Panc1 (cell line): Measurements from ENCODE around the gene ATP5F1D. TPM values are rescaled to one million over a fixed set of nuclear protein-coding genes. Genes with fewer than 3 reads are reported as not detected.

Source experiments
- ATAC-seq: fragments of 200-7000 bp; cut with Tn5 transposase; 2 replicates; pipeline ENCODE4 v1.9.1; 2020; ENCODE audit warnings: mild to moderate bottlenecking, moderate library complexity
- BruUV-seq: library from RNA; stranded (reverse); fragments of 400-500 nt; replicated peaks from 2 replicates; lab custom pipeline; 2021; lab: Mats Ljungman, UMichigan
- CTCF ChIA-PET: fragments of 300-600 bp; sonication (Branson Sonifier 250); formaldehyde crosslinking; loops from one replicate; lab custom pipeline; 2022; ENCODE audit warnings: antibody characterized with exemption; lab: Charles Lee
- POLR2A ChIA-PET: fragments of 300-600 bp; sonication (Branson Sonifier 250); formaldehyde crosslinking; loops from one replicate; lab custom pipeline; 2022; ENCODE audit warnings: antibody characterized with exemption; lab: Charles Lee
- DNase-seq: peaks from one replicate; pipeline ENCODE4 v3.0.0-alpha.2; 2010; ENCODE audit warnings: low read depth, low spot score
- H3K27ac ChIP-seq: 2 replicates; pipeline ENCODE4 v1.5.1; 2011; ENCODE audit warnings: mild to moderate bottlenecking, low read length, inconsistent platforms
- H3K27me3 ChIP-seq: fragments of 200-500 bp; sonication (Bioruptor generic); 2 replicates; pipeline ENCODE4 v1.6.0; 2014; ENCODE audit warnings: low read length, inconsistent platforms; ENCODE audit not compliant: control insufficient read depth, insufficient read depth
- H3K36me3 ChIP-seq: fragments of 200-500 bp; sonication (Bioruptor generic); 2 replicates; pipeline ENCODE4 v1.5.1; 2014; ENCODE audit warnings: inconsistent platforms, mild to moderate bottlenecking, low read length, moderate library complexity; ENCODE audit not compliant: control insufficient read depth, insufficient read depth
- H3K4me1 ChIP-seq: 2 replicates; pipeline ENCODE4 v1.5.1; 2011; ENCODE audit warnings: inconsistent platforms, mild to moderate bottlenecking, low read length, moderate library complexity; ENCODE audit not compliant: control insufficient read depth, insufficient read depth
- H3K4me3 ChIP-seq, 2 experiments: 2 replicates each; pipeline ENCODE4 v1.5.1; 2011 to 2012; ENCODE audit warnings: low read depth in 2 of 2, low read length in 2 of 2, mild to moderate bottlenecking in 2 of 2, inconsistent platforms in 1 of 2, moderate library complexity in 1 of 2
- H3K9me3 ChIP-seq: fragments of 200-500 bp; sonication (Bioruptor generic); 2 replicates; pipeline ENCODE4 v1.5.1; 2014; ENCODE audit warnings: low read depth, mild to moderate bottlenecking, inconsistent platforms, low read length, moderate library complexity; ENCODE audit not compliant: control insufficient read depth, insufficient read depth
- POLR2AphosphoS5 ChIP-seq: IDR thresholded peaks from 2 replicates; pipeline ENCODE4 v1.6.1; 2012; ENCODE audit warnings: mild to moderate bottlenecking, low read depth, low read length, moderate library complexity
- SIN3A ChIP-seq: IDR thresholded peaks from 2 replicates; pipeline ENCODE4 v1.6.1; 2012; ENCODE audit warnings: low read depth, mild to moderate bottlenecking, low read length, moderate library complexity, borderline replicate concordance; ENCODE audit not compliant: insufficient read depth
- TCF7L2 ChIP-seq: IDR thresholded peaks from 2 replicates; pipeline ENCODE4 v1.6.1; 2011; ENCODE audit warnings: mild to moderate bottlenecking, low read depth, low read length, inconsistent platforms
- in situ Hi-C: cut with HindIII; loops from 2 replicates; pipeline ENCODE4 v1.10.0; 2016; ENCODE audit warnings: low sequenced_read_pairs, low pct_unique_long_range_greater_than_20kb
- intact Hi-C: fragments of 100-400 bp; cut with micrococcal nuclease; formaldehyde crosslinking; loops from one replicate; pipeline ENCODE4 v1.10.0; 2022; ENCODE audit not compliant: unreplicated experiment
- total RNA-seq: library from RNA; stranded (reverse); gene quantifications from one replicate; pipeline ENCODE4 v1.2.1, GENCODE V29; 2021; ENCODE audit not compliant: unreplicated experiment
- TF ChIP-seq, protein P1 (sequence below): fragments of 450-650 bp; IDR thresholded peaks from 2 replicates; pipeline ENCODE4 v1.5.1; 2017; ENCODE audit warnings: mild to moderate bottlenecking
- TF ChIP-seq, protein P2 (sequence below), 2 experiments: IDR thresholded peaks; 2 replicates each; pipeline ENCODE4 v1.6.1; 2011 to 2012; ENCODE audit warnings: low read depth in 2 of 2, control low read depth in 1 of 2, low read length in 1 of 2, mild to moderate bottlenecking in 1 of 2, moderate library complexity in 1 of 2; ENCODE audit not compliant: insufficient read depth in 1 of 2

The ATP5F1D gene
- total RNA-seq, 1 experiment from 2014 or later: 218 TPM

DNA sequence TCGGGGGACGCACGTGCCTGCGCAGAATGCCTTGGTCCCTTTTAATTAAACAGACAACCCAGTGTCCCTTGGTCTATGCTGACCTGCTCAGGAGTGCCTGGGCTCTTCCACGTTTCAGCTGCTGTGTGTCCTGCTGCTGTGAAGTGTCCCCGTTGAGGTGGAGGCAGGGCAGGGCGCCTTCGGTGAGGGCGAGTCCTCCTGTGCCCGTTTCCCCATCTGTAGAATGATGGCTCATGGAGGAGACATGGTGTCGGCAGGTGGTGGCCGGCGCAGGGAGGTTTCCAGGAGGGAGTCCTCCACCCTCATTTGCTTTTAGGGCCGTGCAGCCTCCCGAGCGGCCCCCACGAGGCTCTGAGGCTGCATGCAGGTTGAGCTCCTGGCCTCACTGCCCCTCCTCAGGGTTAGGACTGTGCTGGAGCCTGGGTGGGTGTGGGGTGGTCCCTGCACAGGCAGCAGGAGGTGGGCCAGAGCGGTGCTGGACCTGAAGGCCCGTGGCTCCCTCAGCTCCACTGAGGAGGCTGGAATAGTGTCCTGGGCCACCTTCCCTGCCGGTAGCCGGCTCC lies 27.2 kb upstream of the ATP5F1D start:
- ATAC-seq (peak; percentile 14), DNase-seq (no peak)
- in situ Hi-C loops: no loop called here
- ChIA-PET CTCF (no interaction called here), POLR2A (interaction anchor here (0.6 kb wide), 1 partner anchor 272 kb away, joined by 8 read pairs; no protein-coding TSS in a partner anchor)
- no TSS peak for BruUV-seq
- H3K9me3 ChIP-seq: no peaks in the 10 kb centered on the region
- peaks cover 59% of the 10 kb centered on the region for H3K4me1 ChIP-seq
- H3K4me3 ChIP-seq: peak overlapping the region in 1 of 2 experiments; percentile 26; a peak in 2 of 4 replicates
- H3K36me3 ChIP-seq: no peaks in the 10 kb centered on the region; the same call in 1 of the 2 replicates
- peak overlapping the region; percentile 88 for H3K27ac ChIP-seq
- intact Hi-C loops: no loop called here
- TF ChIP-seq, protein P1, sequence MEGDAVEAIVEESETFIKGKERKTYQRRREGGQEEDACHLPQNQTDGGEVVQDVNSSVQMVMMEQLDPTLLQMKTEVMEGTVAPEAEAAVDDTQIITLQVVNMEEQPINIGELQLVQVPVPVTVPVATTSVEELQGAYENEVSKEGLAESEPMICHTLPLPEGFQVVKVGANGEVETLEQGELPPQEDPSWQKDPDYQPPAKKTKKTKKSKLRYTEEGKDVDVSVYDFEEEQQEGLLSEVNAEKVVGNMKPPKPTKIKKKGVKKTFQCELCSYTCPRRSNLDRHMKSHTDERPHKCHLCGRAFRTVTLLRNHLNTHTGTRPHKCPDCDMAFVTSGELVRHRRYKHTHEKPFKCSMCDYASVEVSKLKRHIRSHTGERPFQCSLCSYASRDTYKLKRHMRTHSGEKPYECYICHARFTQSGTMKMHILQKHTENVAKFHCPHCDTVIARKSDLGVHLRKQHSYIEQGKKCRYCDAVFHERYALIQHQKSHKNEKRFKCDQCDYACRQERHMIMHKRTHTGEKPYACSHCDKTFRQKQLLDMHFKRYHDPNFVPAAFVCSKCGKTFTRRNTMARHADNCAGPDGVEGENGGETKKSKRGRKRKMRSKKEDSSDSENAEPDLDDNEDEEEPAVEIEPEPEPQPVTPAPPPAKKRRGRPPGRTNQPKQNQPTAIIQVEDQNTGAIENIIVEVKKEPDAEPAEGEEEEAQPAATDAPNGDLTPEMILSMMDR: no peak
- TF ChIP-seq SIN3A (no peak), POLR2AphosphoS5 (no peak), TCF7L2 (no peak)
- TF ChIP-seq, protein P2, sequence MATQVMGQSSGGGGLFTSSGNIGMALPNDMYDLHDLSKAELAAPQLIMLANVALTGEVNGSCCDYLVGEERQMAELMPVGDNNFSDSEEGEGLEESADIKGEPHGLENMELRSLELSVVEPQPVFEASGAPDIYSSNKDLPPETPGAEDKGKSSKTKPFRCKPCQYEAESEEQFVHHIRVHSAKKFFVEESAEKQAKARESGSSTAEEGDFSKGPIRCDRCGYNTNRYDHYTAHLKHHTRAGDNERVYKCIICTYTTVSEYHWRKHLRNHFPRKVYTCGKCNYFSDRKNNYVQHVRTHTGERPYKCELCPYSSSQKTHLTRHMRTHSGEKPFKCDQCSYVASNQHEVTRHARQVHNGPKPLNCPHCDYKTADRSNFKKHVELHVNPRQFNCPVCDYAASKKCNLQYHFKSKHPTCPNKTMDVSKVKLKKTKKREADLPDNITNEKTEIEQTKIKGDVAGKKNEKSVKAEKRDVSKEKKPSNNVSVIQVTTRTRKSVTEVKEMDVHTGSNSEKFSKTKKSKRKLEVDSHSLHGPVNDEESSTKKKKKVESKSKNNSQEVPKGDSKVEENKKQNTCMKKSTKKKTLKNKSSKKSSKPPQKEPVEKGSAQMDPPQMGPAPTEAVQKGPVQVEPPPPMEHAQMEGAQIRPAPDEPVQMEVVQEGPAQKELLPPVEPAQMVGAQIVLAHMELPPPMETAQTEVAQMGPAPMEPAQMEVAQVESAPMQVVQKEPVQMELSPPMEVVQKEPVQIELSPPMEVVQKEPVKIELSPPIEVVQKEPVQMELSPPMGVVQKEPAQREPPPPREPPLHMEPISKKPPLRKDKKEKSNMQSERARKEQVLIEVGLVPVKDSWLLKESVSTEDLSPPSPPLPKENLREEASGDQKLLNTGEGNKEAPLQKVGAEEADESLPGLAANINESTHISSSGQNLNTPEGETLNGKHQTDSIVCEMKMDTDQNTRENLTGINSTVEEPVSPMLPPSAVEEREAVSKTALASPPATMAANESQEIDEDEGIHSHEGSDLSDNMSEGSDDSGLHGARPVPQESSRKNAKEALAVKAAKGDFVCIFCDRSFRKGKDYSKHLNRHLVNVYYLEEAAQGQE (IDR thresholded peaks at IDR 0.05; ENCODE audit: insufficient read depth in 1 of 2, low read depth in 2 of 2, low read length in 1 of 2): no peak
- no peaks in the 10 kb centered on the region for H3K27me3 ChIP-seq

DNA sequence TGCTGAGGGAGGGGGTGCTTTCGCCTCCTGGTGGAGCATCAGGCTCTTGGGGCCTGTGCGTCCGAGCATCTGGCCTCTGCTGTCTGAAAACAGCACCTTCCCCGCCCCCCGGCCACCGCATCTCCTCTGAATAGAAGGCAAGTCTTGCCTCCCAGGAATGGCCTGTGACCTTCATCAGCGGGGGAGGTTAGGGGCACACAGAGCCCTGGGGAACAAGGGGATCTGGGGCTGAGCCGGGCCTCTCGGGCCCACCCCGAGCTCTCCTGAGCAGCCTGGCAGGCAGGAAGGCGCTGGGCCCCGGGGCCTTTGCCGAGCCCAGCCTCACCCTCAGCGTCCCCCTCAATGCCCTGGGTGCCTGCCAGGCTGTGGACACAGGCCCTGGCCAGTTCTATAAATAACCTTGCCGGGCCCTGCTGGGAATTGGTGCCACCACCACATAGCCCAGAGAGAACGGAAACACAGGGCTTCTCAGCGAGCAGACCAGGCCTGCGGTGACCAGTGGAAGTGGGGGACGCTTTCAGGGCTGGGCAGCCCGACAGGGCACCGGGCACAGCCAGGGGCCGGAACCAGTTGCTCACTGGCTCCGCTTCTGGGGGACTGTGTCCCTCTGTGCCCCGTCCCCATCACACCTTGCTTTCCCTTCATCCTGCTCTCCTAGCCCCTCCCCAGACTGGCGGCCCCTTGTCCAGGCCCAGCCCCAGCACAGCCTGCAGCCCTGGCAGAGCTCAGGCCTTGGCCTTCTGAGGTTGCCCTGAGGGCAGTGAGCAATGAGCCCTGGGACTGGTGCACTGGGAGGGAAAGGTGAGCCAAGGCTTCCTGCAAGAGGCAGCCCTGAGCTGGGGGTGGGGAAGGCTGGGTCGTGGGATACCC lies 26.5 kb upstream of the ATP5F1D start:
- Histone ChIP-seq H3K36me3 (no peaks in the 10 kb centered on the region; the same call in 1 of the 2 replicates), H3K9me3 (no peaks in the 10 kb centered on the region), H3K4me3 (peak overlapping the region in 1 of 2 experiments; percentile 26; a peak in 2 of 4 replicates), H3K4me1 (peaks cover 52% of the 10 kb centered on the region), H3K27ac (peak overlapping the region; percentile 88), H3K27me3 (no peaks in the 10 kb centered on the region)
- intact Hi-C loops (no loop called here), in situ Hi-C loops (no loop called here)
- BruUV-seq: no TSS peak
- ChIA-PET CTCF (no interaction called here), POLR2A (interaction anchor here (0.6 kb wide), 1 partner anchor 271 kb away, joined by 8 read pairs; no protein-coding TSS in a partner anchor)
- ATAC-seq: peak; percentile 58
- TF ChIP-seq SIN3A (no peak), POLR2AphosphoS5 (no peak), TCF7L2 (no peak)
- TF ChIP-seq, protein P2 (IDR thresholded peaks at IDR 0.05; ENCODE audit: insufficient read depth in 1 of 2, low read depth in 2 of 2, low read length in 1 of 2): no peak
- TF ChIP-seq, protein P1: no peak; the same call in 1 of the 2 replicates
- DNase-seq: no peak
